Measurements from ENCODE around the gene PHYKPL.

DNA sequence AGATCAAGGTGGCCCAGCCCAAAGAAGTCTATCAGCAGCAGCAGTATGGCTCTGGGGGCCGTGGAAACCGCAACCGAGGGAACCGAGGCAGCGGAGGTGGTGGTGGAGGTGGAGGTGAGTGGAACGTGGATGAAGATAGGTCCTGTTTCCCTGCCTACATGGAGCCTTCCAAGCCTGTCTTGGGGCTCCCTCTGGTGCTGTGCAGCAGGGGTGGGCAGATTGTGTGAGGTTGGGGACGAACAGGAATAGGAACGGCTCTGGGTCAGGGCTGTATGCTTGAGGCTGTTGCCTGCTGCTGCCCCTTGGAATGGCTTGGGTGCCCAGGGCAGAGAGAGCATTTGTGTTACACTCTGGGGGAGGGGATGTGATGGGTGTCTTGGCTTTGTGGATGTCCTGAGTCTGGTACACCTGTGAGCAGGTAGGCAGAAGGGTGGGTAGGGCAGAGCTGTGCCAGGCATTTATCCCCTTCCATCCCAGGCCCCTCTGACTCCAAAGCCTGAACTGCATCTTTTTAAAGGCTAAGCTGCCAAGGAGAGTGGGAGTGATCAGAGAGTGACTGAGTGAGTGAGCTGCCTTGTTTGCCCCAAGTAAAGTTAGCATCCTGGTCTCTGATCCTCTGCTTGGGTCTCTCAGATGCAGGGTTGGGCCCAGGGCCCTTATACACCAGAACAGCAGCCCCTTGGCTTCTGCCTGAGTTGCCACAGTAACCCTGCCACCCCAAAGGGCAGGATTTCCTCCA, 23.1 kb downstream of the PHYKPL start:
- TF ChIP-seq, protein P1, sequence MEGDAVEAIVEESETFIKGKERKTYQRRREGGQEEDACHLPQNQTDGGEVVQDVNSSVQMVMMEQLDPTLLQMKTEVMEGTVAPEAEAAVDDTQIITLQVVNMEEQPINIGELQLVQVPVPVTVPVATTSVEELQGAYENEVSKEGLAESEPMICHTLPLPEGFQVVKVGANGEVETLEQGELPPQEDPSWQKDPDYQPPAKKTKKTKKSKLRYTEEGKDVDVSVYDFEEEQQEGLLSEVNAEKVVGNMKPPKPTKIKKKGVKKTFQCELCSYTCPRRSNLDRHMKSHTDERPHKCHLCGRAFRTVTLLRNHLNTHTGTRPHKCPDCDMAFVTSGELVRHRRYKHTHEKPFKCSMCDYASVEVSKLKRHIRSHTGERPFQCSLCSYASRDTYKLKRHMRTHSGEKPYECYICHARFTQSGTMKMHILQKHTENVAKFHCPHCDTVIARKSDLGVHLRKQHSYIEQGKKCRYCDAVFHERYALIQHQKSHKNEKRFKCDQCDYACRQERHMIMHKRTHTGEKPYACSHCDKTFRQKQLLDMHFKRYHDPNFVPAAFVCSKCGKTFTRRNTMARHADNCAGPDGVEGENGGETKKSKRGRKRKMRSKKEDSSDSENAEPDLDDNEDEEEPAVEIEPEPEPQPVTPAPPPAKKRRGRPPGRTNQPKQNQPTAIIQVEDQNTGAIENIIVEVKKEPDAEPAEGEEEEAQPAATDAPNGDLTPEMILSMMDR (IDR thresholded peaks at IDR 0.05): no peak
- peak; percentile 23; the same call in 1 of the 2 replicates for TF ChIP-seq POLR2AphosphoS5 (IDR thresholded peaks at IDR 0.05; ENCODE audit: low read depth, low read length)
- no peak for TF ChIP-seq SIN3A (IDR thresholded peaks at IDR 0.05; ENCODE audit: borderline replicate concordance, insufficient read depth, low read depth, low read length)
- TF ChIP-seq TCF7L2 (IDR thresholded peaks at IDR 0.05; ENCODE audit: low read depth, low read length): no peak
- TF ChIP-seq, protein P2, sequence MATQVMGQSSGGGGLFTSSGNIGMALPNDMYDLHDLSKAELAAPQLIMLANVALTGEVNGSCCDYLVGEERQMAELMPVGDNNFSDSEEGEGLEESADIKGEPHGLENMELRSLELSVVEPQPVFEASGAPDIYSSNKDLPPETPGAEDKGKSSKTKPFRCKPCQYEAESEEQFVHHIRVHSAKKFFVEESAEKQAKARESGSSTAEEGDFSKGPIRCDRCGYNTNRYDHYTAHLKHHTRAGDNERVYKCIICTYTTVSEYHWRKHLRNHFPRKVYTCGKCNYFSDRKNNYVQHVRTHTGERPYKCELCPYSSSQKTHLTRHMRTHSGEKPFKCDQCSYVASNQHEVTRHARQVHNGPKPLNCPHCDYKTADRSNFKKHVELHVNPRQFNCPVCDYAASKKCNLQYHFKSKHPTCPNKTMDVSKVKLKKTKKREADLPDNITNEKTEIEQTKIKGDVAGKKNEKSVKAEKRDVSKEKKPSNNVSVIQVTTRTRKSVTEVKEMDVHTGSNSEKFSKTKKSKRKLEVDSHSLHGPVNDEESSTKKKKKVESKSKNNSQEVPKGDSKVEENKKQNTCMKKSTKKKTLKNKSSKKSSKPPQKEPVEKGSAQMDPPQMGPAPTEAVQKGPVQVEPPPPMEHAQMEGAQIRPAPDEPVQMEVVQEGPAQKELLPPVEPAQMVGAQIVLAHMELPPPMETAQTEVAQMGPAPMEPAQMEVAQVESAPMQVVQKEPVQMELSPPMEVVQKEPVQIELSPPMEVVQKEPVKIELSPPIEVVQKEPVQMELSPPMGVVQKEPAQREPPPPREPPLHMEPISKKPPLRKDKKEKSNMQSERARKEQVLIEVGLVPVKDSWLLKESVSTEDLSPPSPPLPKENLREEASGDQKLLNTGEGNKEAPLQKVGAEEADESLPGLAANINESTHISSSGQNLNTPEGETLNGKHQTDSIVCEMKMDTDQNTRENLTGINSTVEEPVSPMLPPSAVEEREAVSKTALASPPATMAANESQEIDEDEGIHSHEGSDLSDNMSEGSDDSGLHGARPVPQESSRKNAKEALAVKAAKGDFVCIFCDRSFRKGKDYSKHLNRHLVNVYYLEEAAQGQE (IDR thresholded peaks at IDR 0.05; ENCODE audit: insufficient read depth in 1 of 2, low read depth in 2 of 2, low read length in 1 of 2): no peak
